HL-60/S4 treated with phorbol 12-myristate 13-acetate at 8.2 ng/mL for 4 days and 3 days (cell line): ENCODE results near the gene PKD1L1.
"Not testable (repeated sequence)": the region's sequence is repeated elsewhere in the genome, so short reads cannot be mapped to it uniquely, and the experiment has no call there.

ENCODE experiments used
- in situ Hi-C: fragments of 300-500 bp; cut with MboI; formaldehyde crosslinking; loops from 2 replicates; pipeline ENCODE4 v1.15.0; 2022; ENCODE audit warnings: low sequenced_read_pairs

The PKD1L1 gene

GRCh38 chr7:47939425-47940036, 8.7 kb downstream of the PKD1L1 start:
- in situ Hi-C loops, result no loop called here

- in situ Hi-C loops, result no loop called here
Measured at GRCh38 chr7:47938574-47939165, 9.6 kb downstream of the PKD1L1 start.

- in situ Hi-C loops, result no loop called here
Measured at GRCh38 chr7:47937711-47938573, 10.3 kb downstream of the PKD1L1 start.

GRCh38 chr7:47937065-47937687, 11.1 kb downstream of the PKD1L1 start:
- in situ Hi-C loops, result no loop called here

GRCh38 chr7:47936323-47936722, 11.9 kb downstream of the PKD1L1 start:
- in situ Hi-C loops, result no loop called here

- in situ Hi-C loops, result no loop called here
Measured at GRCh38 chr7:47935336-47935735, 12.9 kb downstream of the PKD1L1 start.

- in situ Hi-C loops, result no loop called here
Measured at GRCh38 chr7:47934831-47935230, 13.4 kb downstream of the PKD1L1 start.

GRCh38 chr7:47933215-47933614, 15.1 kb downstream of the PKD1L1 start:
- in situ Hi-C loops, result no loop called here

GRCh38 chr7:47932466-47933037, 15.7 kb downstream of the PKD1L1 start:
- in situ Hi-C loops, result no loop called here

GRCh38 chr7:47932016-47932415, 16.2 kb downstream of the PKD1L1 start:
- in situ Hi-C loops, result no loop called here

- in situ Hi-C loops, result no loop called here
Measured at GRCh38 chr7:47931005-47932004, 17.0 kb downstream of the PKD1L1 start.

GRCh38 chr7:47924266-47924665, 24.0 kb downstream of the PKD1L1 start:
- in situ Hi-C loops, result no loop called here

- in situ Hi-C loops, result not testable (repeated sequence)
Measured at GRCh38 chr7:47923081-47923875, 25.0 kb downstream of the PKD1L1 start.

- in situ Hi-C loops, result not testable (repeated sequence)
Measured at GRCh38 chr7:47916514-47916913, 31.8 kb downstream of the PKD1L1 start.

- in situ Hi-C loops, result no loop called here
Measured at GRCh38 chr7:47915616-47915976, 32.7 kb downstream of the PKD1L1 start.

- in situ Hi-C loops, result no loop called here
Measured at GRCh38 chr7:47914717-47915615, 33.3 kb downstream of the PKD1L1 start.

GRCh38 chr7:47912332-47912731, 35.9 kb downstream of the PKD1L1 start:
- in situ Hi-C loops, result no loop called here

- in situ Hi-C loops, result no loop called here
Measured at GRCh38 chr7:47908720-47909119, 39.5 kb downstream of the PKD1L1 start.
